Measurements from ENCODE around the gene PLVAP.
A peak's percentile ranks its signal among the peaks of the same experiment; 100 is the strongest.

The PLVAP gene

DNA sequence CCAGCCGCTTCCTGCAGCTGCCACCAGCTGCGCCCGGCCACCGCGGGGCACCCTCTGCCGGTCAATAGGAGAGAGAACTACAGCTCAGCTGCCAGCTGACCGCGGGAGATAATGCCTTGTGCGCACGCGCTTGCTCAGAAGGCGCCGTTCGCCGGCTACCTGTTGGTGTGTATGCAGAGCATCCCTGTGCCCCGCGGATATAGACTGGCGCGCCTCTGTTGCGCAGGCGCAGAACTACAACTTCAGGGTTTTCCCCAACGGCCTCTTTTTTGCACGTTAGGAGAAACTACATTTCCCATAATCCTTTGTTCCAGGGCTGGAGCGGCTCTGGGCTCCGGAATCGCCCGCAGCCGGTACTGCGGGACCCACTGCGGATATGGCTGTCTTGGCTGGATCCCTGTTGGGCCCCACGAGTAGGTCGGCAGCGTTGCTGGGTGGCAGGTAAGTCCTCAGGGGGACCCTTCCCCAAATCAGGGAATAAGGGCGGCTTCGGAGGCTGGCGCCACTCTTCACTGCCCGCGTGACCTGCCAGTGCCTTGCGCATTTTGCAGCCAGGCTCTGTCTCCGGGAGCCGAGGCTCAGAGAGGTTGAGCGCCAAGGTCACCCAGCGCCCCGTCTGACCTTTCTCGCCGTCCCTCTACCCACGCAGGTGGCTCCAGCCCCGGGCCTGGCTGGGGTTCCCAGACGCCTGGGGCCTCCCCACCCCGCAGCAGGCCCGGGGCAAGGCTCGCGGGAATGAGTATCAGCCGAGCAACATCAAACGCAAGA lies 71.4 kb downstream of the PLVAP start, which contains the start of gene MRPL34:
MRPL34 (plus strand) TSS at position 356 of the 768 bp plus-strand sequence; CDS start at position 377, 21 bp downstream.
- H3K27me3 ChIP-seq (ENCODE audit: low read length): no peaks in the 10 kb centered on the region
- H3K27ac ChIP-seq (ENCODE audit: low read depth, low read length): peak within 1 kb of the TSS; percentile 87
- TF ChIP-seq EZH2phosphoT487 (conservative IDR thresholded peaks at IDR 0.05; ENCODE audit: low read length): no peak
- TF ChIP-seq, protein P1, sequence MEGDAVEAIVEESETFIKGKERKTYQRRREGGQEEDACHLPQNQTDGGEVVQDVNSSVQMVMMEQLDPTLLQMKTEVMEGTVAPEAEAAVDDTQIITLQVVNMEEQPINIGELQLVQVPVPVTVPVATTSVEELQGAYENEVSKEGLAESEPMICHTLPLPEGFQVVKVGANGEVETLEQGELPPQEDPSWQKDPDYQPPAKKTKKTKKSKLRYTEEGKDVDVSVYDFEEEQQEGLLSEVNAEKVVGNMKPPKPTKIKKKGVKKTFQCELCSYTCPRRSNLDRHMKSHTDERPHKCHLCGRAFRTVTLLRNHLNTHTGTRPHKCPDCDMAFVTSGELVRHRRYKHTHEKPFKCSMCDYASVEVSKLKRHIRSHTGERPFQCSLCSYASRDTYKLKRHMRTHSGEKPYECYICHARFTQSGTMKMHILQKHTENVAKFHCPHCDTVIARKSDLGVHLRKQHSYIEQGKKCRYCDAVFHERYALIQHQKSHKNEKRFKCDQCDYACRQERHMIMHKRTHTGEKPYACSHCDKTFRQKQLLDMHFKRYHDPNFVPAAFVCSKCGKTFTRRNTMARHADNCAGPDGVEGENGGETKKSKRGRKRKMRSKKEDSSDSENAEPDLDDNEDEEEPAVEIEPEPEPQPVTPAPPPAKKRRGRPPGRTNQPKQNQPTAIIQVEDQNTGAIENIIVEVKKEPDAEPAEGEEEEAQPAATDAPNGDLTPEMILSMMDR (IDR thresholded peaks at IDR 0.05; ENCODE audit: insufficient read depth, low read length, poor library complexity, severe bottlenecking): peak; percentile 58
- H3F3A ChIP-seq (ENCODE audit: insufficient read depth): peaks cover 25% of the 10 kb centered on the region
- no peaks in the 10 kb centered on the region for H4K20me1 ChIP-seq (ENCODE audit: low read depth, low read length)
- peak within 1 kb of the TSS; percentile 100 for H3K4me2 ChIP-seq (ENCODE audit: low read depth, low read length, poor library complexity, severe bottlenecking)
- peak within 1 kb of the TSS; percentile 87 for H3K9ac ChIP-seq (ENCODE audit: low read length)
- H2AFZ ChIP-seq (ENCODE audit: low read depth, low read length, severe bottlenecking): peak within 1 kb of the TSS; percentile 57
- H3K36me3 ChIP-seq (ENCODE audit: low read length): no peaks in the 10 kb centered on the region
- H3K4me3 ChIP-seq (ENCODE audit: insufficient read depth, low read length, poor library complexity, severe bottlenecking): peak within 1 kb of the TSS; percentile 91
- H3K9me2 ChIP-seq (replicated peaks; ENCODE audit: insufficient read depth, low read length): no peaks in the 10 kb centered on the region
- no peaks in the 10 kb centered on the region for H3K9me3 ChIP-seq (ENCODE audit: insufficient read depth, low read length)
- H3K79me2 ChIP-seq (ENCODE audit: insufficient read depth, low read length): peaks cover 21% of the 10 kb centered on the region

DNA sequence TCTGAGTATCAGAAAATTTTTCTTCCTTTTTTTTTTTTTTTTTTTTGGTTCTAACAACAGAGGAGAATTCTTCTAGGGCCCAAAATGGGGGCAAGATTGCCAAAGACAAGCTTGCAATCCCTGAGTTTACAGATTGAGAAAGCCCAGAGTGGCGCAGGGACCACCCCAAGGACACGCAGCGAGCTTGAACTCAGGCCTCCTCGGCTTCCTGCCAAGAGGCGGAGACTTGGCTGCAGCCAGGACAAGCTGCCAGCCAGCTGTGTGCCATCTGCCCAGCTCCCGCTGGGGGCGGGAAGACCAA lies 72.0 kb downstream of the PLVAP start:
- Histone ChIP-seq H3K4me3 (ENCODE audit: insufficient read depth, low read length, poor library complexity, severe bottlenecking) (no peak overlapping the region), H3F3A (ENCODE audit: insufficient read depth) (peaks cover 25% of the 10 kb centered on the region), H3K9me3 (ENCODE audit: insufficient read depth, low read length) (no peaks in the 10 kb centered on the region), H3K9me2 (replicated peaks; ENCODE audit: insufficient read depth, low read length) (no peaks in the 10 kb centered on the region), H3K27me3 (ENCODE audit: low read length) (no peaks in the 10 kb centered on the region), H3K4me2 (ENCODE audit: low read depth, low read length, poor library complexity, severe bottlenecking) (peak overlapping the region; percentile 47), H3K9ac (ENCODE audit: low read length) (no peak overlapping the region), H3K36me3 (ENCODE audit: low read length) (no peaks in the 10 kb centered on the region), H4K20me1 (ENCODE audit: low read depth, low read length) (no peaks in the 10 kb centered on the region), H3K27ac (ENCODE audit: low read depth, low read length) (peak overlapping the region; percentile 46), H3K79me2 (ENCODE audit: insufficient read depth, low read length) (peaks cover 15% of the 10 kb centered on the region), H2AFZ (ENCODE audit: low read depth, low read length, severe bottlenecking) (no peak overlapping the region)
- TF ChIP-seq EZH2phosphoT487 (conservative IDR thresholded peaks at IDR 0.05; ENCODE audit: low read length): no peak
- TF ChIP-seq, protein P1 (IDR thresholded peaks at IDR 0.05; ENCODE audit: insufficient read depth, low read length, poor library complexity, severe bottlenecking): no peak

DNA sequence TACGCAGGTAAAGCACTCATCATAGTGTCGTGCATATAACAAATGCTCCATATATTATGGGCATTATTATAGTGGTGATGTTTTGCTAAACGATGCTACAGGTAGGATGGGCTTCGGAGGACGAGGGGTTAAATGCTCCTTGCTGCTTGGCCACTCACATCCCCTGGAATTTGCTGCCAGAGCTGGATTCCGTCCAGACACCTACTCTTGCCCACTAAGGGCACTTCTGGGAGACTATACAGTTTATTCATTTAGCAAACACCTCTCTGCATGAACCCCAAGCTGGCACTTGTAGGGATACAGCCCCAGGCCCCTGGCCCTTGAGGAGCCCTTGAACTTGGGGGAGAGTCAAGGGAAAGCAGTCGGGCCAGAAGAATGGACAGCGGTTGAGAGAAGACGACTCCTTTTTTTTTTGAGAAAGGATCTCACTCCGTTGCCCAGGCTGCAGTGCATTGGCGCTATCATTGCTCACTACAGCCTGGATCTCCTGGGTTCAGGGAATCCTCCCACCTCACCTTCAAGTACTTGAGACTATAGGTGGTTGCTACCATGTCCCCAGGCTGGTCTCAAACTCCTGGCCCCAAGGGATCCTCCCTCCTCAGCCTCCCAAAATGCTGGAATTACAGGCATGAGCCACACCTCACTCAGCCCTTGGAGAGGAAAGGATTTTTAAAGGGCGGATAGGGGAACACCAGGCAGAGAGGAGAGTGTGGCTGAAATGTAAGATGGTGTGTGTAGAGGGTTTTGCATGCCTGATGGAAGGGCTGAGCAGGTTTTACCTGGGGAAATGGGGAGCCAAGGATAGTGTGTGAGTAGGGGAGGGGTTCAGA lies 72.5 kb downstream of the PLVAP start:
- Histone ChIP-seq H3K27ac (ENCODE audit: low read depth, low read length) (peak overlapping the region; percentile 46), H4K20me1 (ENCODE audit: low read depth, low read length) (no peaks in the 10 kb centered on the region), H3K79me2 (ENCODE audit: insufficient read depth, low read length) (peaks cover 10% of the 10 kb centered on the region), H3K9me3 (ENCODE audit: insufficient read depth, low read length) (no peaks in the 10 kb centered on the region), H3K9me2 (replicated peaks; ENCODE audit: insufficient read depth, low read length) (no peaks in the 10 kb centered on the region), H3F3A (ENCODE audit: insufficient read depth) (peaks cover 25% of the 10 kb centered on the region), H3K9ac (ENCODE audit: low read length) (no peak overlapping the region), H3K36me3 (ENCODE audit: low read length) (no peaks in the 10 kb centered on the region), H3K27me3 (ENCODE audit: low read length) (no peaks in the 10 kb centered on the region), H3K4me3 (ENCODE audit: insufficient read depth, low read length, poor library complexity, severe bottlenecking) (no peak overlapping the region), H2AFZ (ENCODE audit: low read depth, low read length, severe bottlenecking) (no peak overlapping the region), H3K4me2 (ENCODE audit: low read depth, low read length, poor library complexity, severe bottlenecking) (peak overlapping the region; percentile 47)
- TF ChIP-seq EZH2phosphoT487 (conservative IDR thresholded peaks at IDR 0.05; ENCODE audit: low read length): no peak
- TF ChIP-seq, protein P1 (IDR thresholded peaks at IDR 0.05; ENCODE audit: insufficient read depth, low read length, poor library complexity, severe bottlenecking): no peak
